PC-3 (cell line): ENCODE results near the gene ZNF710.

Experiments used
- EZH2phosphoT487 ChIP-seq: fragments of 300-600 bp; sonication (generic); IDR thresholded peaks from 2 replicates; pipeline ENCODE4 v1.6.1; 2018; ENCODE audit warnings: mild to moderate bottlenecking, antibody characterized with exemption, low read length, borderline replicate concordance
- TF ChIP-seq, protein P1 (sequence below): fragments of 300-600 bp; sonication (generic); conservative IDR thresholded peaks from 2 replicates; pipeline ENCODE4 v1.5.1; 2017; ENCODE audit warnings: antibody characterized with exemption, low read depth, mild to moderate bottlenecking, low read length

DNA sequence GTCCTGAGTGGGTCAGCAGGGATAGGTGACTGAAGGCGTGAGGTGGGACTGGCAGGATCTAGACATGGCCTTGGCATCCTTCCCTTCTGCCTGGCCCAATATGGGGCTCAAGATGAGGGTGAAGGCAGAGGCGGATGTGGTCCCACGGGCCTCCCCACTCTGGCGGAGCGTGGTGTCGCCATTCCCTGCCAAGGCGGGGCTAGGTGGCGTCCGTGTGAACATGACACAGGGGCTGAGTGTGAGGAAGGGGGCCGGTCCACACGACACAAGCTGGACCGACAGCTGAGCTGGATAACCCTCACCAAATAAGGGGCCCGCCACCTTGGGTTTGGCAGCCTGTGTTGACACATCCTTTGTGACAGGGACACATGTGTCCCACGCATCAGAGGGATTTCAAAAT is 43.1 kb downstream of the ZNF710 start:
- TF ChIP-seq, protein P1, sequence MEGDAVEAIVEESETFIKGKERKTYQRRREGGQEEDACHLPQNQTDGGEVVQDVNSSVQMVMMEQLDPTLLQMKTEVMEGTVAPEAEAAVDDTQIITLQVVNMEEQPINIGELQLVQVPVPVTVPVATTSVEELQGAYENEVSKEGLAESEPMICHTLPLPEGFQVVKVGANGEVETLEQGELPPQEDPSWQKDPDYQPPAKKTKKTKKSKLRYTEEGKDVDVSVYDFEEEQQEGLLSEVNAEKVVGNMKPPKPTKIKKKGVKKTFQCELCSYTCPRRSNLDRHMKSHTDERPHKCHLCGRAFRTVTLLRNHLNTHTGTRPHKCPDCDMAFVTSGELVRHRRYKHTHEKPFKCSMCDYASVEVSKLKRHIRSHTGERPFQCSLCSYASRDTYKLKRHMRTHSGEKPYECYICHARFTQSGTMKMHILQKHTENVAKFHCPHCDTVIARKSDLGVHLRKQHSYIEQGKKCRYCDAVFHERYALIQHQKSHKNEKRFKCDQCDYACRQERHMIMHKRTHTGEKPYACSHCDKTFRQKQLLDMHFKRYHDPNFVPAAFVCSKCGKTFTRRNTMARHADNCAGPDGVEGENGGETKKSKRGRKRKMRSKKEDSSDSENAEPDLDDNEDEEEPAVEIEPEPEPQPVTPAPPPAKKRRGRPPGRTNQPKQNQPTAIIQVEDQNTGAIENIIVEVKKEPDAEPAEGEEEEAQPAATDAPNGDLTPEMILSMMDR, result no peak
- TF ChIP-seq EZH2phosphoT487, result no peak
